Activated T-helper 1 cell treated with anti-CD3 and anti-CD28 coated beads, Interleukin-12 subunit alpha, Interleukin-12 subunit beta, Interleukin-2, Interleukin-4 antibody, amounts not matched to agents 30 ng/mL and 10 ng/mL and 1 ng/mL, durations not matched to agents 14 hours and 24 hours and 36 hours (primary cell): ENCODE data around the gene SPATA16. TPM values are rescaled to one million over a fixed set of nuclear protein-coding genes. Genes with fewer than 3 reads are reported as not detected.
"Not testable (repeated sequence)": the region's sequence is repeated elsewhere in the genome, so short reads cannot be mapped to it uniquely, and the experiment has no call there.

Experiments
- DNase-seq: peaks from one replicate; pipeline ENCODE4 v3.0.0; 2021; ENCODE audit warnings: low spot score
- H3K27ac Mint-ChIP-seq: one replicate; pipeline ENCODE4 v1.8.0; 2021; ENCODE audit warnings: mild to moderate bottlenecking, mixed read lengths
- H3K27me3 Mint-ChIP-seq: one replicate; pipeline ENCODE4 v1.8.0; 2022; ENCODE audit warnings: mild to moderate bottlenecking, moderate library complexity, mixed read lengths; ENCODE audit not compliant: insufficient read depth
- H3K36me3 Mint-ChIP-seq: one replicate; pipeline ENCODE4 v1.8.0; 2021; ENCODE audit warnings: low read depth, mixed read lengths
- H3K4me1 Mint-ChIP-seq: one replicate; pipeline ENCODE4 v1.8.0; 2021; ENCODE audit warnings: low read depth, mixed read lengths
- H3K4me3 Mint-ChIP-seq: one replicate; pipeline ENCODE4 v1.8.0; 2021; ENCODE audit warnings: mild to moderate bottlenecking, moderate library complexity, mixed read lengths
- H3K9me3 Mint-ChIP-seq: one replicate; pipeline ENCODE4 v1.8.0; 2021; ENCODE audit warnings: mixed read lengths
- intact Hi-C: fragments of 100-400 bp; cut with micrococcal nuclease; formaldehyde crosslinking; loops from one replicate; pipeline ENCODE4 v1.15.1; 2024
- total RNA-seq: library from RNA; stranded (reverse); gene quantifications from 2 replicates; pipeline ENCODE4 v1.2.3, GENCODE V29; 2022

SPATA16 gene
- total RNA-seq, 1 donor from 2014 or later: not detected

GRCh38 chr3:172987273-172987672, 153.8 kb downstream of the SPATA16 start:
- intact Hi-C loops: no loop called here
- Mint-ChIP-seq H3K27me3 (peaks cover 3% of the 10 kb centered on the region), H3K4me3 (no peak overlapping the region), H3K36me3 (no peaks in the 10 kb centered on the region), H3K27ac (no peak overlapping the region), H3K4me1 (no peaks in the 10 kb centered on the region), H3K9me3 (no peaks in the 10 kb centered on the region)
- DNase-seq: no peak

DNA sequence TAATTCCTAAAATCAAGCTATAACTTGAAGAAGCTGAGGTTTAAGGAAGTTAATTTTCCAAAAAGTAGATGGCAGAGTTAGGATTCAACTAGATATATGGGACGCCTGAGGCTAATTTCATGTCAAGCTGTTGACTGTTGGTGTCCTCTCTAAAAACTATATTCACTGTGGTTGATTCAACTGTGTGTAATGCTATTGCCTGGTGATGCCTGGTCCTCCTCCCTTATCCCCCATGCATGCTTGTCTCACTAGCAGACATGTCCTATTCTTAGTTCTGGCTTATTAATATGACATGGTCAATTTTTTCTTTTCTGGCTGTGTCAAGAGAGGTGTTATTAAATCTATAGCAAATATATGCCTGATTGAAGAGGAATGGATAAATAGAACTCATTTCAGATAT, 156.1 kb downstream of the SPATA16 start:
- intact Hi-C loops: no loop called here
- no peak overlapping the region for H3K27ac Mint-ChIP-seq
- H3K9me3 Mint-ChIP-seq: no peaks in the 10 kb centered on the region
- peaks cover 2% of the 10 kb centered on the region for H3K27me3 Mint-ChIP-seq
- no peaks in the 10 kb centered on the region for H3K36me3 Mint-ChIP-seq
- H3K4me3 Mint-ChIP-seq: no peak overlapping the region
- H3K4me1 Mint-ChIP-seq: no peaks in the 10 kb centered on the region
- no peak for DNase-seq

GRCh38 chr3:172982736-172983364, 158.2 kb downstream of the SPATA16 start:
- Mint-ChIP-seq H3K36me3 (no peaks in the 10 kb centered on the region), H3K27me3 (no peaks in the 10 kb centered on the region), H3K27ac (no peak overlapping the region), H3K4me3 (no peak overlapping the region), H3K4me1 (no peaks in the 10 kb centered on the region), H3K9me3 (no peaks in the 10 kb centered on the region)
- no peak for DNase-seq
- intact Hi-C loops: no loop called here

DNA sequence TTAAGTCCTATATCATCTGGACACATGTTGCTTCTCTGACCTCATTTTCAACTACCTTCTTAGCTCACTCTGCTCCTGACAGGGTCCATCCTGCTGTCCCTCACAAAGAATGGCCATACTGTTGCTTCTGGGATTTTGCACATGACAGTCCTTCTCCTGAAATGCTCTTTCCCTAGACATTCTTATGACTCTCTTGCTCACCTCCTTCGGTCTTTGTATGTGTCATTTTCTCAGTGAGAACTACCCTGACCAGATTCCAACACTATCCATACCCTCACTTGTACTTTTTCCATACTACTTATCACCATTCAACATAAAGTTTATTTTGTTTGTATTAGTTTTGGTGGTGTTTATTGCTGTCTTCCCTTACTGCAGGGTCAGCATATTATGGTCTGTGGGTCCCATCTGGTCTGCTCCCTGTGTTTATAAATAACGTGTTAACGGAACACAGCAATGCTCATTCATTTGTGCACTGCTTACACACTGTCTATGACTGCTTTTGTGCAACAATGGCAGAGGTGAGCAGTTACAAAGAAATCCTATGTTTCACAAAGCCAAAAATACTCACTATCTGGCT, 159.5 kb downstream of the SPATA16 start:
- no peaks in the 10 kb centered on the region for H3K9me3 Mint-ChIP-seq
- H3K4me3 Mint-ChIP-seq: no peak overlapping the region
- H3K36me3 Mint-ChIP-seq: no peaks in the 10 kb centered on the region
- no peaks in the 10 kb centered on the region for H3K4me1 Mint-ChIP-seq
- H3K27me3 Mint-ChIP-seq: no peaks in the 10 kb centered on the region
- intact Hi-C loops: no loop called here
- H3K27ac Mint-ChIP-seq: no peak overlapping the region
- DNase-seq: no peak

- H3K4me1 Mint-ChIP-seq: no peaks in the 10 kb centered on the region
- H3K27ac Mint-ChIP-seq: no peak overlapping the region
- no peaks in the 10 kb centered on the region for H3K9me3 Mint-ChIP-seq
- no peaks in the 10 kb centered on the region for H3K27me3 Mint-ChIP-seq
- DNase-seq: no peak
- no peak overlapping the region for H3K4me3 Mint-ChIP-seq
- intact Hi-C loops: no loop called here
- no peaks in the 10 kb centered on the region for H3K36me3 Mint-ChIP-seq
Measured at GRCh38 chr3:172980849-172981248, 160.2 kb downstream of the SPATA16 start.

- DNase-seq: no peak
- Mint-ChIP-seq H3K9me3 (no peaks in the 10 kb centered on the region), H3K27ac (no peak overlapping the region), H3K4me3 (no peak overlapping the region), H3K36me3 (no peaks in the 10 kb centered on the region), H3K4me1 (no peaks in the 10 kb centered on the region), H3K27me3 (no peaks in the 10 kb centered on the region)
- intact Hi-C loops: no loop called here
Measured at GRCh38 chr3:172977696-172978095, 163.3 kb downstream of the SPATA16 start.

GRCh38 chr3:172974969-172975368, 166.1 kb downstream of the SPATA16 start:
- no peaks in the 10 kb centered on the region for H3K4me1 Mint-ChIP-seq
- no peak overlapping the region for H3K27ac Mint-ChIP-seq
- H3K27me3 Mint-ChIP-seq: no peaks in the 10 kb centered on the region
- no peak overlapping the region for H3K4me3 Mint-ChIP-seq
- no peaks in the 10 kb centered on the region for H3K9me3 Mint-ChIP-seq
- DNase-seq: no peak
- intact Hi-C loops: no loop called here
- no peaks in the 10 kb centered on the region for H3K36me3 Mint-ChIP-seq

DNA sequence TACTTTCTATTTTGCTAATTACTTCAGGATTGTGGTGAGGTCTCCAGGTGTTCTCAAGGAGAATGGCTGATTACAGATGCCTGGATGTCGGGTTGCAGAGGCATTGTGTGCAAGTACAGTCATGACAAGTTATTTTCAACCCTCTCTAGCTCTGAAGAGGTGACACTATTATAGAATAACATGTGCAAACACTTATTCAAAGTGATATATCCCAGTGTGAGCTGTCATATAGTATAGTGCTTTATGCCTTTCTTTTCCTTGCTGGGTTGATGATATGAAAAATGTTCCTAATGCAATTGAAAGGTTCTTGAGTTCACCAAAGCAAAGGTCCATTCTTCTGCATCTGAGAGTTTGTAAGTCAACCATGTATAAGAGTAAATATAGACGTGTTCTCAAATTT, 167.2 kb downstream of the SPATA16 start:
- no peak overlapping the region for H3K27ac Mint-ChIP-seq
- H3K9me3 Mint-ChIP-seq: no peaks in the 10 kb centered on the region
- H3K27me3 Mint-ChIP-seq: no peaks in the 10 kb centered on the region
- no peak for DNase-seq
- H3K4me1 Mint-ChIP-seq: no peaks in the 10 kb centered on the region
- no peak overlapping the region for H3K4me3 Mint-ChIP-seq
- H3K36me3 Mint-ChIP-seq: no peaks in the 10 kb centered on the region
- intact Hi-C loops: no loop called here

DNA sequence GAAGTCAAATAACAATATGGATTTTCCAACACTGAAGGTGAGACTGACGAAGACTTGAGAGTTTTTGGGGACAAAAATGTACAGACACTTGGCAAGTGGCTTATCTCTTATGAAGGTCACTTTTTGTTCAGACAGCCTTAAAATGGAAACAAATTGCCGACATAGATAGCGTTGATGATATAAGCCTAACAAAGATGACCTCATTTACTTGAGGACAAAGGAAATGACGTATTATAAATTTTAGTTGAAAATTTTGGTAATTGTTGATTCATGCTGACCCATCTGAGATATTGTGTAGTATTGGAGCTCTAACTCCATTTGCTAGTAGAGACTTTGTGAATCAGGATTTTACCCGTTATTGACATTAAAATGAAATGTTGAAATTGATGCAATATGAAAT, 168.3 kb downstream of the SPATA16 start:
- no peaks in the 10 kb centered on the region for H3K9me3 Mint-ChIP-seq
- H3K27ac Mint-ChIP-seq: no peak overlapping the region
- H3K4me3 Mint-ChIP-seq: no peak overlapping the region
- H3K27me3 Mint-ChIP-seq: no peaks in the 10 kb centered on the region
- H3K36me3 Mint-ChIP-seq: no peaks in the 10 kb centered on the region
- no peaks in the 10 kb centered on the region for H3K4me1 Mint-ChIP-seq
- DNase-seq: no peak
- intact Hi-C loops: no loop called here

GRCh38 chr3:172972067-172972466, 169.0 kb downstream of the SPATA16 start:
- Mint-ChIP-seq H3K4me1 (no peaks in the 10 kb centered on the region), H3K27ac (no peak overlapping the region), H3K4me3 (no peak overlapping the region), H3K9me3 (no peaks in the 10 kb centered on the region), H3K36me3 (no peaks in the 10 kb centered on the region), H3K27me3 (no peaks in the 10 kb centered on the region)
- DNase-seq: no peak
- intact Hi-C loops: no loop called here

- H3K4me3 Mint-ChIP-seq: no peak overlapping the region
- H3K4me1 Mint-ChIP-seq: no peaks in the 10 kb centered on the region
- no peak for DNase-seq
- intact Hi-C loops: no loop called here
- no peaks in the 10 kb centered on the region for H3K9me3 Mint-ChIP-seq
- no peak overlapping the region for H3K27ac Mint-ChIP-seq
- no peaks in the 10 kb centered on the region for H3K36me3 Mint-ChIP-seq
- H3K27me3 Mint-ChIP-seq: no peaks in the 10 kb centered on the region
Measured at GRCh38 chr3:172968646-172969045, 172.4 kb downstream of the SPATA16 start.

DNA sequence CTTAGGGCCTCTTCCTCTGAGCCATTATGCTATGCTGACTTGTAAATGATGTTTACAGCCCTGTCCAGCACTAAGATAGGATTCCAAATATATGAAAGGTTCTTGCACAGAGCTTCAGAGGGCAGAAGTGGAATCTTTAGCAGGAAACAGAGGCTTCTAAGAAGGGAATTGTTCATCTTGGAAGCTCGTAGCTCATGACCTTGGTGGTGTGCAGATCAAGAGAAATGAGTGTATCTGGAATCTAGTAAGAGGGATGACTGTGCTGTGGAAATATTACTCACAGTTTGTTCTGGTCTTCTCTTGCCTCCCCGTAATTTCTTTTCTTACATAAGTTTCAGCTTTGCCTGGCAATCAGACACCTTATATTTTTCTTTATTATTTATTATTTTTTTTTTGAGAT, 175.8 kb downstream of the SPATA16 start:
- intact Hi-C loops: no loop called here
- DNase-seq: no peak
- Mint-ChIP-seq H3K4me3 (no peak overlapping the region), H3K4me1 (no peaks in the 10 kb centered on the region), H3K27me3 (no peaks in the 10 kb centered on the region), H3K9me3 (no peaks in the 10 kb centered on the region), H3K36me3 (no peaks in the 10 kb centered on the region), H3K27ac (no peak overlapping the region)

GRCh38 chr3:172960626-172961182, 180.3 kb downstream of the SPATA16 start:
- DNase-seq, intact Hi-C loops, H3K4me3 Mint-ChIP-seq, H3K27me3 Mint-ChIP-seq, H3K4me1 Mint-ChIP-seq, H3K9me3 Mint-ChIP-seq, H3K36me3 Mint-ChIP-seq, H3K27ac Mint-ChIP-seq: not testable (repeated sequence)

DNA sequence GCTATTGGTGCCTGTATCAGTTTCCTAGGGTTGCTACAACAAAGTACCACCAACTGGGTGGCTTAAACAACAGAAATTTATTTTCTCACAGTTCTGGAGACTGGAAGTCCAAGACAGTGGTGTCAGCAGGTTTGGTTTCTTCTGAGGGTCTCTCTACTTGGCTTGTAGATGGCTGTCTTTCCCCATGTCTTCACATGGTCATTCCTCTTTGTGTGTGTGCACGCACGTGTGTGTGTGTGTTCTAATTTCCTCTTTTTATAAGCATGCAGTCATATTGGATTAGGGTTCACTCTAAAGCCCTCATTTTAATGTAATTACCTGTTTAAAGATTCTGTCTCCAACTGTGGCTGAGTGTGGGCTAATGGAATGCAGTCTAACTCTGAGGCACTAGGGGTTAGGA, 182.5 kb downstream of the SPATA16 start:
- intact Hi-C loops: no loop called here
- no peaks in the 10 kb centered on the region for H3K4me1 Mint-ChIP-seq
- DNase-seq: no peak
- no peaks in the 10 kb centered on the region for H3K36me3 Mint-ChIP-seq
- H3K27ac Mint-ChIP-seq: no peak overlapping the region
- H3K4me3 Mint-ChIP-seq: no peak overlapping the region
- no peaks in the 10 kb centered on the region for H3K9me3 Mint-ChIP-seq
- no peaks in the 10 kb centered on the region for H3K27me3 Mint-ChIP-seq
